Fibroblast of lung (primary cell): Measurements from ENCODE around the gene RFC4. TPM values are rescaled to one million over a fixed set of nuclear protein-coding genes. Genes with fewer than 3 reads are reported as not detected.
A peak's percentile ranks its signal among the peaks of the same experiment; 100 is the strongest.

ENCODE experiments used
- DNase-seq, 2 donors: peaks; one replicate each; pipeline versions ENCODE4 v3.0.0 to v3.0.0-alpha.2; 2010; ENCODE audit warnings: low read depth in 2 of 2
- H2AFZ ChIP-seq: 2 replicates; pipeline ENCODE4 v1.5.1; 2012; ENCODE audit warnings: low read length, control low read depth, inconsistent platforms
- H3K27ac ChIP-seq: 2 replicates; pipeline ENCODE4 v1.5.1; 2011; ENCODE audit warnings: low read length, control low read depth; ENCODE audit not compliant: insufficient read depth
- H3K27me3 ChIP-seq: 2 replicates; pipeline ENCODE4 v1.5.1; 2011; ENCODE audit warnings: mild to moderate bottlenecking, low read length; ENCODE audit not compliant: control insufficient read depth, insufficient read depth
- H3K36me3 ChIP-seq: 2 replicates; pipeline ENCODE4 v1.5.1; 2011; ENCODE audit warnings: low read length; ENCODE audit not compliant: control insufficient read depth, insufficient read depth
- H3K4me1 ChIP-seq: 2 replicates; pipeline ENCODE4 v1.5.1; 2011; ENCODE audit warnings: low read length; ENCODE audit not compliant: control insufficient read depth, insufficient read depth; ENCODE audit errors: extremely low read depth
- H3K4me2 ChIP-seq: 2 replicates; pipeline ENCODE4 v1.5.1; 2011; ENCODE audit warnings: low read length, control low read depth; ENCODE audit not compliant: insufficient read depth; ENCODE audit errors: extremely low read depth
- H3K4me3 ChIP-seq, 4 experiments: fragments of 200-600 bp in 1 of 4; sonication (generic) in 1 of 4; replicated peaks in 1 of 4; 2 replicates each; pipeline ENCODE4 v1.5.1; 2011 to 2016; ENCODE audit warnings: low read length in 4 of 4, low read depth in 3 of 4, mild to moderate bottlenecking in 3 of 4, control low read depth in 2 of 4, inconsistent platforms in 1 of 4, mixed read lengths in 1 of 4; ENCODE audit not compliant: insufficient read depth in 1 of 4; ENCODE audit errors: control extremely low read depth in 1 of 4
- H3K79me2 ChIP-seq: 2 replicates; pipeline ENCODE4 v1.5.1; 2012; ENCODE audit warnings: mild to moderate bottlenecking, low read length, inconsistent platforms; ENCODE audit not compliant: control insufficient read depth, insufficient read depth
- H3K9ac ChIP-seq: 2 replicates; pipeline ENCODE4 v1.5.1; 2011; ENCODE audit warnings: mild to moderate bottlenecking, low read length, control low read depth; ENCODE audit not compliant: insufficient read depth
- H3K9me3 ChIP-seq: 2 replicates; pipeline ENCODE4 v1.5.1; 2012; ENCODE audit warnings: low read depth, low read length; ENCODE audit not compliant: control insufficient read depth, insufficient read depth
- H4K20me1 ChIP-seq: 2 replicates; pipeline ENCODE4 v1.5.1; 2011; ENCODE audit warnings: low read length; ENCODE audit not compliant: control insufficient read depth, insufficient read depth; ENCODE audit errors: extremely low read depth
- EZH2 ChIP-seq: IDR thresholded peaks from 2 replicates; pipeline ENCODE4 v1.5.1; 2012; ENCODE audit warnings: low read length, control low read depth, mild to moderate bottlenecking; ENCODE audit errors: missing control alignments
- polyA minus RNA-seq: library from RNA; depleted of rRNA, polyadenylated mRNA; stranded (reverse); fragments of >200 nt; gene quantifications from 2 replicates; pipeline ENCODE4 v1.2.3, GENCODE V29; 2011; ENCODE audit warnings: low replicate concordance
- polyA plus RNA-seq, 2 donors: library from polyadenylated mRNA; depleted of rRNA in 1 of 2; stranded (reverse) in 1 of 2; unstranded in 1 of 2; fragments of >200 nt; gene quantifications; 2 replicates each; pipeline ENCODE4 v1.2.1, GENCODE V29; 2011 to 2012; ENCODE audit warnings: missing spikeins in 1 of 2
- total RNA-seq: library from RNA; depleted of rRNA; stranded (reverse); fragments of >200 nt; gene quantifications from 2 replicates; pipeline ENCODE4 v1.2.1, GENCODE V29; 2014
- TF ChIP-seq, protein P1 (sequence below), 2 donors: IDR thresholded peaks in 1 of 2; conservative IDR thresholded peaks in 1 of 2; 1 replicate in 1 of 2; 2 replicates in 1 of 2; pipeline ENCODE4 v1.5.1; 2011 to 2012; ENCODE audit warnings: low read length in 2 of 2, control low read depth in 1 of 2, inconsistent platforms in 1 of 2, low read depth in 1 of 2, mild to moderate bottlenecking in 1 of 2

RFC4 gene, protein sequence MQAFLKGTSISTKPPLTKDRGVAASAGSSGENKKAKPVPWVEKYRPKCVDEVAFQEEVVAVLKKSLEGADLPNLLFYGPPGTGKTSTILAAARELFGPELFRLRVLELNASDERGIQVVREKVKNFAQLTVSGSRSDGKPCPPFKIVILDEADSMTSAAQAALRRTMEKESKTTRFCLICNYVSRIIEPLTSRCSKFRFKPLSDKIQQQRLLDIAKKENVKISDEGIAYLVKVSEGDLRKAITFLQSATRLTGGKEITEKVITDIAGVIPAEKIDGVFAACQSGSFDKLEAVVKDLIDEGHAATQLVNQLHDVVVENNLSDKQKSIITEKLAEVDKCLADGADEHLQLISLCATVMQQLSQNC
- total RNA-seq (11.3 and 15.0 TPM in 2 replicates), polyA plus RNA-seq (16.8 and 29.1 TPM in 2 replicates), polyA minus RNA-seq (18.3 TPM in 1 of 2 replicates, not detected in the other)
- polyA plus RNA-seq (2012): 15.2 and 28.7 TPM in 2 replicates

DNA sequence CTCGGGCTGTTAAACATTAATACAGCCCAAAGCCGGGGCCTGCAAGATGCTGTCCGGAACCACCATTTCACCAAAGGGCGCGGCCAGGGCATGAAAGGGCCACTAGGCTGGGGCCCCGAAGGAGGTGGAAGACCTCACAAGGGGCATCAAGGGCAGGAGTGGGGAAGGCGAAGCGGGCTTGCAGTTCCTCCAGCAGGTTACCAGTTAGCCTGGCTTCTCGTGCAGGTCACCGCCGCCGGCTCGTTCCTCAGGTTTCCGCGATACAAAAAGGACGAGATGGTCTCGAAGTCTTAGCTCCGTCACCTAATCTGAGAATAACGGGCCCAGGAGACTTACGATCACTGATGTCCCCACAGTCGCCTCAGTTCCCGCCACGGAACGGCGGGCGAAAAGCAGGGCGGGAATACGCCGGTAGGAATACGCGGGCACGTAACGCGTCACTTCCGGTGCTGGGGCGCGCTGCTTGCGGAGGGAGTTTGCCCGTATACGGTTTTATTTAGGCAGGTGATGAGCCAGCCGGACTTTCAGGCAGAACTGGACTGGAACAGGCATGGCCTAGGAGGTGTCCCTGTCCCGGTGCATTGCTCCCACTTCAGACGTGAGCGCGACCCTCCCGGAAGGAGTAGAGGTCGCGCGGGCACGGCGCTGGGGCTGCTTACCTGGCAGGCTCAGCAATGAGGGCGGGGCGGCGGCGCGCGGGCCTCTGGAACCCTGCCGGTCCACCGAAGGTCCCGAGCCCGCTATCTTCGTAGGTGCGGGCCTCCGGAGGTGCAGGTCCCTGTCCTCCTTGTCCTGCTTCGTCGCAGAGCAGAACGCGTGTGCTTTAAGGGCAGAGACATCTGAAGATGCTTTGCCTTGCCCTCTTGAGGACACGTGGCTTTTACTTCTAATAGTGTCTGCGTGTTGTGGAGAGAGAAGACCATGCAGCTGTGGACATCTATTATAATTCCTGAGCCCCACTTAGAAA, at the start of gene RFC4:
RFC4 (minus strand) TSS at position 394 of the 967 bp plus-strand sequence. CDS start 1,769 bp downstream, outside the sequence.
- no peaks in the 10 kb centered on the region for H4K20me1 ChIP-seq
- peak within 1 kb of the TSS; percentile 76 for H3K9ac ChIP-seq
- H2AFZ ChIP-seq: peak within 1 kb of the TSS; percentile 100
- H3K9me3 ChIP-seq: no peaks in the 10 kb centered on the region
- peak; percentile 70 to 72 for DNase-seq
- H3K4me2 ChIP-seq: peak within 1 kb of the TSS; percentile 76
- TF ChIP-seq, protein P1, sequence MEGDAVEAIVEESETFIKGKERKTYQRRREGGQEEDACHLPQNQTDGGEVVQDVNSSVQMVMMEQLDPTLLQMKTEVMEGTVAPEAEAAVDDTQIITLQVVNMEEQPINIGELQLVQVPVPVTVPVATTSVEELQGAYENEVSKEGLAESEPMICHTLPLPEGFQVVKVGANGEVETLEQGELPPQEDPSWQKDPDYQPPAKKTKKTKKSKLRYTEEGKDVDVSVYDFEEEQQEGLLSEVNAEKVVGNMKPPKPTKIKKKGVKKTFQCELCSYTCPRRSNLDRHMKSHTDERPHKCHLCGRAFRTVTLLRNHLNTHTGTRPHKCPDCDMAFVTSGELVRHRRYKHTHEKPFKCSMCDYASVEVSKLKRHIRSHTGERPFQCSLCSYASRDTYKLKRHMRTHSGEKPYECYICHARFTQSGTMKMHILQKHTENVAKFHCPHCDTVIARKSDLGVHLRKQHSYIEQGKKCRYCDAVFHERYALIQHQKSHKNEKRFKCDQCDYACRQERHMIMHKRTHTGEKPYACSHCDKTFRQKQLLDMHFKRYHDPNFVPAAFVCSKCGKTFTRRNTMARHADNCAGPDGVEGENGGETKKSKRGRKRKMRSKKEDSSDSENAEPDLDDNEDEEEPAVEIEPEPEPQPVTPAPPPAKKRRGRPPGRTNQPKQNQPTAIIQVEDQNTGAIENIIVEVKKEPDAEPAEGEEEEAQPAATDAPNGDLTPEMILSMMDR (conservative IDR thresholded peaks at IDR 0.05 in 1 of 2, IDR thresholded peaks at IDR 0.05 in 1 of 2; ENCODE audit: low read depth in 1 of 2, low read length in 2 of 2): no peak
- no peak for TF ChIP-seq EZH2
- peak within 1 kb of the TSS; percentile 57 to 79 (median 74) for H3K4me3 ChIP-seq
- H3K27me3 ChIP-seq: no peaks in the 10 kb centered on the region
- no peaks in the 10 kb centered on the region for H3K4me1 ChIP-seq
- peaks cover 2% of the 10 kb centered on the region for H3K36me3 ChIP-seq
- peaks cover 13% of the 10 kb centered on the region for H3K79me2 ChIP-seq
- peak within 1 kb of the TSS; percentile 78 for H3K27ac ChIP-seq

DNA sequence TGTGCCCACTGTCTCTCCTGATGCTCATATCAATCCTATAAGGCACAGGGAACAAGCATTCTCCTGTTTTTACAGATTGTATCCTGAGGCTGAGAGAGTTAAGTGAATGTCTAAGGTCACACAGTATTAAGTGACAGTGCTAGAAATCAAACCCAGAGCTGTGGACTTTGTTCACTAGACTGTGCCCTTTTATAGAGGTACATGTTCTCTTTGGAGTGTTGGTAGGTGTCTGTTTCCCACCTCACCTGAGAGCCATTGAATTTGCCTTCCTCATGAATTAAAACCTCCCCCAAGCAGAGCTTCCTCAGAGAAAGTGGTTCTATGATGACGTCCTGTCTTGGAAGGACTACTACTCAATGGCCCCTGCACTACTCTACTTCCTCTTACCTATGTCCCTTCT, 48.7 kb upstream of the RFC4 start:
- Histone ChIP-seq H3K27me3 (peaks cover 2% of the 10 kb centered on the region), H3K36me3 (no peaks in the 10 kb centered on the region), H3K9ac (no peak overlapping the region), H2AFZ (no peak overlapping the region), H3K79me2 (no peaks in the 10 kb centered on the region), H3K4me1 (no peaks in the 10 kb centered on the region), H3K9me3 (no peaks in the 10 kb centered on the region), H3K4me2 (no peak overlapping the region), H3K27ac (no peak overlapping the region), H3K4me3 (no peak overlapping the region), H4K20me1 (no peaks in the 10 kb centered on the region)
- TF ChIP-seq, protein P1 (conservative IDR thresholded peaks at IDR 0.05 in 1 of 2, IDR thresholded peaks at IDR 0.05 in 1 of 2; ENCODE audit: low read depth in 1 of 2, low read length in 2 of 2): no peak
- no peak for TF ChIP-seq EZH2
- DNase-seq: no peak

DNA sequence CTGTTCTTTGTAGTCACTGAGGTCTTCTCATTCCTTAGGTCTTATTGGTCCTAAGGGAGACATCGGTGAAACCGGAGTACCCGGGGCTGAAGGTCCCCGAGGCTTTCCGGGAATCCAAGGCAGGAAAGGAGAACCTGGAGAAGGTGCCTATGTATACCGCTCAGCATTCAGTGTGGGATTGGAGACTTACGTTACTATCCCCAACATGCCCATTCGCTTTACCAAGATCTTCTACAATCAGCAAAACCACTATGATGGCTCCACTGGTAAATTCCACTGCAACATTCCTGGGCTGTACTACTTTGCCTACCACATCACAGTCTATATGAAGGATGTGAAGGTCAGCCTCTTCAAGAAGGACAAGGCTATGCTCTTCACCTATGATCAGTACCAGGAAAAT, 47.9 kb upstream of the RFC4 start:
- H3K27ac ChIP-seq: no peak overlapping the region
- no peak overlapping the region for H3K4me3 ChIP-seq
- H3K4me1 ChIP-seq: no peaks in the 10 kb centered on the region
- no peaks in the 10 kb centered on the region for H3K9me3 ChIP-seq
- H3K27me3 ChIP-seq: peaks cover 2% of the 10 kb centered on the region
- no peaks in the 10 kb centered on the region for H3K79me2 ChIP-seq
- H3K36me3 ChIP-seq: no peaks in the 10 kb centered on the region
- H3K9ac ChIP-seq: no peak overlapping the region
- TF ChIP-seq, protein P1 (conservative IDR thresholded peaks at IDR 0.05 in 1 of 2, IDR thresholded peaks at IDR 0.05 in 1 of 2; ENCODE audit: low read depth in 1 of 2, low read length in 2 of 2): no peak
- TF ChIP-seq EZH2: no peak
- H3K4me2 ChIP-seq: no peak overlapping the region
- H4K20me1 ChIP-seq: no peaks in the 10 kb centered on the region
- DNase-seq: no peak
- no peak overlapping the region for H2AFZ ChIP-seq
